IMR-90 (cell line): ENCODE measurements around the gene R3HDM2. TPM values are rescaled to one million over a fixed set of nuclear protein-coding genes. Genes with fewer than 3 reads are reported as not detected.

Source experiments
- ATAC-seq: fragments of 200-7000 bp; cut with Tn5 transposase; 2 replicates; pipeline ENCODE4 v1.9.1; 2020; ENCODE audit warnings: low read depth, mild to moderate bottlenecking, moderate library complexity
- BruUV-seq: library from RNA; stranded (reverse); fragments of 400-500 nt; replicated peaks from 2 replicates; lab custom pipeline; 2021; lab: Mats Ljungman, UMichigan
- CTCF ChIA-PET: fragments of 300-600 bp; formaldehyde crosslinking; extraction: SDS; loops from one replicate; lab custom pipeline; 2021; ENCODE audit warnings: antibody characterized with exemption; lab: Yijun Ruan, JAX
- POLR2A ChIA-PET: fragments of 300-600 bp; sonication (Branson Sonifier 250); formaldehyde crosslinking; loops from one replicate; lab custom pipeline; 2022; ENCODE audit warnings: antibody characterized with exemption; ENCODE audit not compliant: unreplicated experiment; lab: Charles Lee
- DNase-seq: peaks from one replicate; pipeline ENCODE4 v3.0.0; 2013
- H2AFZ ChIP-seq: replicated peaks from 2 replicates; pipeline ENCODE3; 2013; ENCODE audit warnings: low read length, mild to moderate bottlenecking; ENCODE audit not compliant: poor library complexity
- H2AK5ac ChIP-seq: 2 replicates; pipeline ENCODE4 v1.6.1; 2013; ENCODE audit warnings: low read depth, low read length, inconsistent platforms
- H2AK9ac ChIP-seq: replicated peaks from 2 replicates; pipeline ENCODE3; 2013; ENCODE audit warnings: mild to moderate bottlenecking, low read depth, low read length, moderate library complexity; ENCODE audit not compliant: poor library complexity
- H2BK120ac ChIP-seq: 2 replicates; pipeline ENCODE4 v1.6.1; 2013; ENCODE audit warnings: low read depth, low read length, inconsistent platforms
- H2BK15ac ChIP-seq: 3 replicates; pipeline ENCODE4 v1.6.1; 2013; ENCODE audit warnings: low read depth, low read length, inconsistent platforms
- H2BK20ac ChIP-seq: 2 replicates; pipeline ENCODE4 v1.6.1; 2013; ENCODE audit warnings: low read depth, mild to moderate bottlenecking, inconsistent platforms, low read length, moderate library complexity
- H2BK5ac ChIP-seq: 2 replicates; pipeline ENCODE4 v1.6.1; 2013; ENCODE audit warnings: mild to moderate bottlenecking, low read depth, low read length, inconsistent platforms; ENCODE audit not compliant: poor library complexity, severe bottlenecking
- H3K14ac ChIP-seq: replicated peaks from 2 replicates; pipeline ENCODE4 v1.6.1; 2013; ENCODE audit warnings: low read depth, low read length, inconsistent platforms
- H3K18ac ChIP-seq: 2 replicates; pipeline ENCODE4 v1.6.1; 2013; ENCODE audit warnings: low read depth, low read length, control low read depth
- H3K23ac ChIP-seq: 2 replicates; pipeline ENCODE4 v1.6.1; 2013; ENCODE audit warnings: low read depth, low read length, inconsistent platforms
- H3K27ac ChIP-seq: 2 replicates; pipeline ENCODE4 v1.5.1; 2013; ENCODE audit warnings: mild to moderate bottlenecking, control low read depth, low read length; ENCODE audit not compliant: insufficient read depth
- H3K27me3 ChIP-seq: 2 replicates; pipeline ENCODE4 v1.6.1; 2013; ENCODE audit warnings: low read length; ENCODE audit not compliant: control insufficient read depth, insufficient read depth
- H3K36me3 ChIP-seq: 2 replicates; pipeline ENCODE4 v1.6.1; 2013; ENCODE audit warnings: low read length, mixed read lengths; ENCODE audit not compliant: control insufficient read depth, insufficient read depth
- H3K4ac ChIP-seq: 2 replicates; pipeline ENCODE4 v1.6.1; 2013; ENCODE audit warnings: low read depth, low read length, inconsistent platforms
- H3K4me1 ChIP-seq: 2 replicates; pipeline ENCODE4 v1.6.1; 2013; ENCODE audit warnings: low read length, mixed read lengths; ENCODE audit not compliant: control insufficient read depth, insufficient read depth
- H3K4me2 ChIP-seq: 2 replicates; pipeline ENCODE4 v1.6.1; 2013; ENCODE audit warnings: low read depth, mild to moderate bottlenecking, control low read depth, low read length, moderate library complexity
- H3K4me3 ChIP-seq: 2 replicates; pipeline ENCODE4 v1.5.1; 2013; ENCODE audit warnings: low read depth, mild to moderate bottlenecking, control low read depth, low read length, moderate library complexity; ENCODE audit not compliant: insufficient read depth
- H3K56ac ChIP-seq: 2 replicates; pipeline ENCODE4 v1.6.1; 2013; ENCODE audit warnings: low read length, inconsistent platforms; ENCODE audit not compliant: insufficient read depth; ENCODE audit errors: extremely low read depth
- H3K79me1 ChIP-seq, 2 experiments: 2 replicates each; pipeline ENCODE4 v1.6.1; 2013; ENCODE audit warnings: low read length in 2 of 2, inconsistent platforms in 1 of 2, low read depth in 1 of 2
- H3K9ac ChIP-seq: 2 replicates; pipeline ENCODE4 v1.6.1; 2013; ENCODE audit warnings: low read depth, low read length, control low read depth
- H3K9me1 ChIP-seq: 2 replicates; pipeline ENCODE4 v1.6.1; 2013; ENCODE audit warnings: low read length, inconsistent platforms; ENCODE audit not compliant: insufficient read depth
- H3K9me3 ChIP-seq: 2 replicates; pipeline ENCODE4 v1.6.1; 2013; ENCODE audit warnings: low read length; ENCODE audit not compliant: control insufficient read depth, insufficient read depth
- H4K20me1 ChIP-seq: 2 replicates; pipeline ENCODE4 v1.6.1; 2013; ENCODE audit warnings: low read length, inconsistent platforms; ENCODE audit not compliant: insufficient read depth
- H4K5ac ChIP-seq: 2 replicates; pipeline ENCODE4 v1.6.1; 2013; ENCODE audit warnings: mild to moderate bottlenecking, low read depth, low read length, control low read depth
- H4K8ac ChIP-seq, 2 experiments: 2 replicates each; pipeline ENCODE4 v1.6.1; 2013; ENCODE audit warnings: low read depth in 2 of 2, low read length in 2 of 2, control low read depth in 1 of 2, inconsistent platforms in 1 of 2
- H4K91ac ChIP-seq: 2 replicates; pipeline ENCODE4 v1.6.1; 2013; ENCODE audit warnings: low read depth, low read length, inconsistent platforms; ENCODE audit not compliant: insufficient read depth
- MAFK ChIP-seq: IDR thresholded peaks from 2 replicates; pipeline ENCODE4 v1.6.1; 2012; ENCODE audit warnings: low read depth, low read length, improper control_type of control experiment
- NFE2L2 ChIP-seq: fragments of 150-350 bp; IDR thresholded peaks from 2 replicates; pipeline ENCODE4 v1.6.1; 2016; ENCODE audit warnings: low read depth, mild to moderate bottlenecking, low read length
- WGBS, 2 experiments: methylation state at CpG; one replicate each; pipeline versions ENCODE4 v1.1.5 to v1.1.7; 2013; ENCODE audit warnings: missing lambda C conversion rate in 2 of 2; ENCODE audit not compliant: insufficient read length in 1 of 2; ENCODE audit errors: extremely low coverage in 2 of 2; 5-methylcytosine and 5-hydroxymethylcytosine counted together
- dilution Hi-C: fragments of 300-500 bp; cut with HindIII; formaldehyde crosslinking; loops from one replicate; pipeline ENCODE4 v1.14.3; 2018; ENCODE audit warnings: low sequenced_read_pairs; ENCODE audit not compliant: unreplicated experiment
- in situ Hi-C: fragments of 300-500 bp; cut with MboI; formaldehyde crosslinking; loops from 3 replicates; pipeline ENCODE4 v1.14.3; 2019; ENCODE audit warnings: low sequenced_read_pairs, inconsistent platforms, mixed read lengths
- intact Hi-C: fragments of 100-400 bp; cut with micrococcal nuclease; formaldehyde crosslinking; loops from 2 replicates; pipeline ENCODE4 v1.10.0; 2022
- polyA plus RNA-seq, 3 experiments: library from polyadenylated mRNA; depleted of rRNA; stranded (reverse); fragments of >200 nt; gene quantifications; 2 replicates each; pipeline ENCODE4 v1.2.3, GENCODE V29; 2012; ENCODE audit warnings: low replicate concordance in 1 of 3
- total RNA-seq: library from RNA; depleted of rRNA; stranded (reverse); fragments of >200 nt; gene quantifications from 2 replicates; pipeline ENCODE4 v1.2.3, GENCODE V29; 2012
- TF ChIP-seq, protein P1 (sequence below): conservative IDR thresholded peaks from 2 replicates; pipeline ENCODE4 v1.5.1; 2012; ENCODE audit warnings: mild to moderate bottlenecking, low read depth, low read length, improper control_type of control experiment

Gene R3HDM2
- total and polyA plus RNA-seq, 2 of the 4 experiments (the other 2 are of a cell fraction), result 7.5 to 28.4 TPM

- TF ChIP-seq, protein P1, sequence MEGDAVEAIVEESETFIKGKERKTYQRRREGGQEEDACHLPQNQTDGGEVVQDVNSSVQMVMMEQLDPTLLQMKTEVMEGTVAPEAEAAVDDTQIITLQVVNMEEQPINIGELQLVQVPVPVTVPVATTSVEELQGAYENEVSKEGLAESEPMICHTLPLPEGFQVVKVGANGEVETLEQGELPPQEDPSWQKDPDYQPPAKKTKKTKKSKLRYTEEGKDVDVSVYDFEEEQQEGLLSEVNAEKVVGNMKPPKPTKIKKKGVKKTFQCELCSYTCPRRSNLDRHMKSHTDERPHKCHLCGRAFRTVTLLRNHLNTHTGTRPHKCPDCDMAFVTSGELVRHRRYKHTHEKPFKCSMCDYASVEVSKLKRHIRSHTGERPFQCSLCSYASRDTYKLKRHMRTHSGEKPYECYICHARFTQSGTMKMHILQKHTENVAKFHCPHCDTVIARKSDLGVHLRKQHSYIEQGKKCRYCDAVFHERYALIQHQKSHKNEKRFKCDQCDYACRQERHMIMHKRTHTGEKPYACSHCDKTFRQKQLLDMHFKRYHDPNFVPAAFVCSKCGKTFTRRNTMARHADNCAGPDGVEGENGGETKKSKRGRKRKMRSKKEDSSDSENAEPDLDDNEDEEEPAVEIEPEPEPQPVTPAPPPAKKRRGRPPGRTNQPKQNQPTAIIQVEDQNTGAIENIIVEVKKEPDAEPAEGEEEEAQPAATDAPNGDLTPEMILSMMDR, result no peak
- peak; percentile 47; the same call in 1 of the 2 replicates for TF ChIP-seq MAFK
- TF ChIP-seq NFE2L2, result peak; percentile 76
- in situ Hi-C loops (loop anchor here (5.0 kb wide), 1 partner anchor 184 kb away; no protein-coding TSS in a partner anchor), dilution Hi-C loops (no loop called here), intact Hi-C loops (no loop called here)
- Histone ChIP-seq H4K91ac (no peak overlapping the region), H3K9me1 (peaks cover under 1% of the 10 kb centered on the region; the same call in 1 of the 2 replicates), H3K27ac (no peak overlapping the region), H3K9me3 (no peaks in the 10 kb centered on the region), H2BK15ac (no peak overlapping the region), H3K4ac (no peak overlapping the region), H3K36me3 (peaks cover 24% of the 10 kb centered on the region), H3K23ac (no peak overlapping the region), H2AK9ac (peak overlapping the region; percentile 76), H3K4me3 (no peak overlapping the region), H2BK20ac (no peak overlapping the region), H3K56ac (no peak overlapping the region), H3K14ac (no peak overlapping the region), H3K27me3 (no peaks in the 10 kb centered on the region), H2BK120ac (no peak overlapping the region), H4K8ac (no peak overlapping the region), H2BK5ac (no peak overlapping the region), H3K4me1 (peaks cover 5% of the 10 kb centered on the region; the same call in 1 of the 2 replicates), H2AK5ac (peak overlapping the region; percentile 50; the same call in 1 of the 2 replicates), H3K4me2 (no peak overlapping the region), H4K5ac (no peak overlapping the region), H2AFZ (peak overlapping the region; percentile 34), H3K79me1 (0 out of 4 replicates have a peak, but pooled peaks cover 0 to 7% of the 10 kb centered on the region in 2 experiments), H4K20me1 (peaks cover 5% of the 10 kb centered on the region; the same call in 1 of the 2 replicates), H3K9ac (no peak overlapping the region), H3K18ac (no peak overlapping the region)
- ChIA-PET POLR2A (no interaction called here), CTCF (no interaction called here)
- no peak for ATAC-seq
- DNase-seq, result peak; percentile 76
- BruUV-seq, result no TSS peak
- no CpG with 5 or more reads among the region's 7 CpGs for whole genome bisulfite sequencing, 2 experiments
Measured at GRCh38 chr12:57268264-57268663, 162.6 kb downstream of the R3HDM2 start.
